D721Med (cell line): ENCODE results near the gene AGAP1.
"Not testable (repeated sequence)": the region's sequence is repeated elsewhere in the genome, so short reads cannot be mapped to it uniquely, and the experiment has no call there.

Experiments
- DNase-seq: peaks from one replicate; pipeline ENCODE4 v3.0.0; 2011; ENCODE audit warnings: low spot score; ENCODE audit not compliant: insufficient read length
- FAIRE-seq: peaks from 2 replicates; lab custom pipeline; 2011; peaks lifted over from hg19 to GRCh38; lab: Jason Lieb, UNC
- TF ChIP-seq, protein P1 (sequence below): IDR thresholded peaks from 2 replicates; pipeline ENCODE4 v1.5.1; 2012; ENCODE audit warnings: mild to moderate bottlenecking, control low read depth; ENCODE audit not compliant: insufficient read depth; ENCODE audit errors: missing control alignments

Gene AGAP1

DNA sequence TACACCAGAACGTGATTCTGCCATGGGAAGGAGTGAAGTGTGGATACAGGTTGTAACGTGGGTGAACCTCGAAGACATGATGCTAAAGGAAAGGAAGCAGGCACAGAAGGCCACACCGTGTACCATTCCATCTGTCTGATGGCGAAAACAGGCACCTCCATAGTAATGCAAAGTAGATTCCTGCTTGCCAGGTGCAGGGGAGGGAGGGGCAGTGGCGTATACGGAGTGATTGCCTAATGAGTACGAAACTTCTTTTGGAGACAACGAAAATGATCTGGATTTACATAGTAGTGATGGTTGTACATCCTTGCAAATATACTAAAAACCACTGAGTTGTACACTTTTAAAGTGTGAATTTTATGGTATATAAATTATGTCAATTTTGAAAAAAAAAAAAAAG lies 567.7 kb downstream of the AGAP1 start:
- no peak for FAIRE-seq
- TF ChIP-seq, protein P1, sequence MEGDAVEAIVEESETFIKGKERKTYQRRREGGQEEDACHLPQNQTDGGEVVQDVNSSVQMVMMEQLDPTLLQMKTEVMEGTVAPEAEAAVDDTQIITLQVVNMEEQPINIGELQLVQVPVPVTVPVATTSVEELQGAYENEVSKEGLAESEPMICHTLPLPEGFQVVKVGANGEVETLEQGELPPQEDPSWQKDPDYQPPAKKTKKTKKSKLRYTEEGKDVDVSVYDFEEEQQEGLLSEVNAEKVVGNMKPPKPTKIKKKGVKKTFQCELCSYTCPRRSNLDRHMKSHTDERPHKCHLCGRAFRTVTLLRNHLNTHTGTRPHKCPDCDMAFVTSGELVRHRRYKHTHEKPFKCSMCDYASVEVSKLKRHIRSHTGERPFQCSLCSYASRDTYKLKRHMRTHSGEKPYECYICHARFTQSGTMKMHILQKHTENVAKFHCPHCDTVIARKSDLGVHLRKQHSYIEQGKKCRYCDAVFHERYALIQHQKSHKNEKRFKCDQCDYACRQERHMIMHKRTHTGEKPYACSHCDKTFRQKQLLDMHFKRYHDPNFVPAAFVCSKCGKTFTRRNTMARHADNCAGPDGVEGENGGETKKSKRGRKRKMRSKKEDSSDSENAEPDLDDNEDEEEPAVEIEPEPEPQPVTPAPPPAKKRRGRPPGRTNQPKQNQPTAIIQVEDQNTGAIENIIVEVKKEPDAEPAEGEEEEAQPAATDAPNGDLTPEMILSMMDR = no peak
- no peak for DNase-seq

DNA sequence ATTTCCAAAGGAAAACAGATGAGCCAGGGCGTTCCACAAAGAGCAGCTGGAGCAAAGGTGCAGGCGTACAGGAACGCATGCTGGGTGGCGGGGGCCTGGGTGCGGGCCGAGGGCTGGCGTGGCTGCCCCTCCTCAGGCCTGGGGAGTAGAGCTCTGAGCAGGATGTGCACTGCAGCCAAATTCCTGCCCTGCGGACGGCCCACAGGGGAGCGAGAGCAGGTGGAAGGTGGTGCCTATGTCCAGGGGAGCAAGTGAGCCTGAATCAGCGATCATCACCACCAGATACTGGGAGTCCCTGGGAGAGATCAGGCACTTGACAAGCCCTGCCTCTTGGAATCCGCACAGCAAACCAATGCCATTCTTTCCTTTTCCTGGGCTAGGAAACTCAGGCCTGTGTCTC lies 568.1 kb downstream of the AGAP1 start:
- no peak for FAIRE-seq
- TF ChIP-seq, protein P1 = no peak

DNA sequence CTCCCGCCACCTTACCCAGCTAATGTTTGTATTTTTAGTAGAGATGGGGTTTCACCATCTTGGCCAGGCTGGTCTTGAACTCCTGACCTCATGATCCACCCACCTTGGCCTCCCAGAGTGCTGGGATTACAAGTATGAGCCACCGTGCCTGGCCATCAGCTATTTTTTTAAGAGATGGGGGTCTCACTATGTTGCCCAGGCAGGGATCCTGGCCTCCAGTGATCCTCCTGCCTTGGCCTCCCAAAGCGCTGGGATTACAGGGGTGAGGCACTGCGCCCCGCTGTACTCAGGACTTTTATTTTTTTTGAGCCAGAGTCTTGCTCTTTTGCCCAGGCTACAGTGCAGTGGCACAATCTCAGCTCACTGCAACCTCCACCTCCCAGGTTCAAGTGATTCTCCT lies 569.0 kb downstream of the AGAP1 start:
- FAIRE-seq, DNase-seq: not testable (repeated sequence)

More for the DNA sequence above, 568.1 kb downstream of the AGAP1 start:
- no peak for DNase-seq

DNA sequence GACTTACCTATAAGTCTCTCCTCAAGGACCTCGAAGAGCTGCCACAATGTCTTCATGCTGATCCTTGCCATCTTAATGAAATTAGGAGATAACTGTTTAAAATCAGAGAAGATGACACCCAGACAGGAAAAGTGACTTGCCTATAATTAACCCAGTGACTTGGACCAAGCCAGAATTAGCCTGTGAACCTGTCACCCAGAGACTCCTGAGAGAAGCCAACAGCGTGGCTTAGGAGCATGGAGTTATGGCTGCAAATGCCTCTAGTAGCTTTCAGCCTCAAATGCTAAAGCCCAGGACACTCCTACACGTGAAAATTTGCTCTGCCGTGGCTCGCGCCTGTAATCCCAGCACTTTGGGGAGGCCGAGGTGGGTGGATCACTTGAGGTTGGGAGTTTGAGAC lies 570.2 kb downstream of the AGAP1 start:
- FAIRE-seq (no peak), DNase-seq (no peak)
- TF ChIP-seq, protein P1 = no peak

DNA sequence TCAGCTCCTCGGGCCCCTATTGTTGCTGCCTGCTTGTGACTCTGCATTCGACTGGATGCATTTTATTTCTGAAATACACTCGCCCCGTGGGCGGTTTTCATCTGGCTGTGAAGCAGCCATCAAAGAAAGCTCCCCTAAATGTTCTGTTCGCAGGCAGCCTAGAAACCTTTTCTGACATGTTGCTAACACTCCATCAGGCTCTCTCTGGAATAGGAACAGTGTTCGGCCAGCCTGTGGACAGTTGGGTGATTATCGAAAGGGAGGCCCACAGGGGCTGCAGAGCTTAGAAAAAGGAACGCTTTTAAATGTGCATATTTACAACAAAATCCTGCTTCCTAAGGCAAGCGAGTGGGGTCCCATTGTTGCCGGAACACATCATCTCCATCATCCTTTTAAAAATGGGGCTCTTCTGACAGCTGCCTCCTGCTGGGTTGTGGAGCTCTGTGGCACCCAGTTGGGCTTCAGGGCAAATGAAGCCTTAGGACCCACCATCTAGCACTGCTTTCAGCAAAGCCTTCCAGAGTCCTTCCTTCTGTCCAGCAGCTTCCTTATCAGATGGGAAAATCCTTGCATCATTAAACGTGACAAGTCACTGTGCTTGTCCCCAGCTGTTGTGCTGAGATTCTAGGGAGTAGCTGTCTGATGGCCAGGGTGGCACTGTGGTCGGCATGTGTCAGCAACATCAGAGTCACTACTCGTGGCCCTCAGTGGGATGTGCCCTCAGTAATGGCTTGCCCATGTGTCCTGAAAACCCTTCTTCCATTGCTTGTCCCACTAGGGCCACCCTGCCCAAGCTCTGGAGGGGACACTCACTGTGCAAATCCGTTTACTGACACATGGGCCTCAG lies 571.7 kb downstream of the AGAP1 start:
- TF ChIP-seq, protein P1 = no peak
- FAIRE-seq (no peak), DNase-seq (no peak)

DNA sequence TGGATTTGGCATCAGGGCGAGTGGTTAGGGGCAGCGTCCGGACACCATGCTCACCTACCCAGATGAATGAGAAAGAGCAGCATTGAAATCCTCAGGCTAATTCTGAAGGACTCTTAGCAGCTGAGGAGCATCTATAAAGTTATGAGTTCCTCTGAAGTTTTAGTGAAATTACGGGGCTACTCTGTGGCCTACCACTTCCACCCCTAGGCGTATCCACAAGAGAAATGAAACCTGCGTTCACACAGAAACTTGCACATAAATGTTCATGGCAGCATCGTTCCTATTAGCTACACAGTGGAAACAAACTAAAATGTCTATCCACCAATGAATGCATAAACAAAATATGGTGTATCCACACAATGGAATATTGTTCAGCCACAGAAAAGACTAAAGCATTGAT lies 576.4 kb downstream of the AGAP1 start:
- FAIRE-seq (no peak), DNase-seq (no peak)
- TF ChIP-seq, protein P1 = no peak

DNA sequence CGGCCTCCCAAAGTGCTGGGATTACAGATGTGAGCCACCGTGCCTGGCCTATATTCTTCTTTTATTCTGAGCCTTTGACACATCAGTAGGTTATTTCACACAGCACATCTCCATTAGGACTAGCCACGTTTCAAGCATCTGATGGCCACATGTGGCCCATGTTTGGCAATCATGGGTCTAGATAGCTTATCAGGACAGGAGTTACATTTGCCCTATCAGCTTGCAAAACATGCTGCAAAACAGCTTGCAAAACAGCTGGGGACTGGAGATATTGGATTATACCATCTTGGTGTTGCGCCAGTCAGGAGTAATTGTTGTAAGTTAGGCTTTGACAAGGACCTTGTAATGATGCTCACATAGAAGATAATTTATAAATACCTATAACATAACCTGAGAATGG lies 579.4 kb downstream of the AGAP1 start:
- FAIRE-seq (no peak), DNase-seq (no peak)
- TF ChIP-seq, protein P1 = no peak
